ENCODE results near the gene CFAP43.

The CFAP43 gene

GRCh38 chr10:104267721-104268404 lies 35.7 kb upstream of the CFAP43 start:
- TF ChIP-seq GATA2 (IDR thresholded peaks at IDR 0.05; ENCODE audit: low read depth, low read length) (no peak), GATA3 (IDR thresholded peaks at IDR 0.05; ENCODE audit: low read depth, low read length) (no peak)

DNA sequence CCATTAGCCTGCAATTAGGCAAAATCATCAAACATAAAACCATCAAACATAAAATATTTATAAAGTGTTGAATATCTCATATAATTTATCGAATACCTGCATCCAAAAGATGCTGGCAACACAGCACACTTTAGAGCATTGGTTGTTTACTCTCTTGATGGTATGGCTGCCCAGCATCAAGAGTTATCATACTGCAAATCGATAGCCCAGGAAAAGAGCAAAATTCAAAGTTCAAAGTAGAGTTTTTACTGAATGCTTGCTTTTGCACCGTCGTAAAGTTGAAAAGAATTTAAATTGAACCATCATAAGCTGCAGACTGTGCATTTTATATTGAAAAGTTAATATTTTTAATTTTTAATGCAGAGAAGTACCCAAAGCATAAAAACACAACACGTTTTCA lies 32.6 kb upstream of the CFAP43 start:
- no peak for TF ChIP-seq GATA2 (IDR thresholded peaks at IDR 0.05; ENCODE audit: low read depth, low read length)
- TF ChIP-seq GATA3 (IDR thresholded peaks at IDR 0.05; ENCODE audit: low read depth, low read length), result no peak

GRCh38 chr10:104262055-104262454 lies 29.9 kb upstream of the CFAP43 start:
- TF ChIP-seq GATA2 (IDR thresholded peaks at IDR 0.05; ENCODE audit: low read depth, low read length) (no peak), GATA3 (IDR thresholded peaks at IDR 0.05; ENCODE audit: low read depth, low read length) (no peak)

- no peak for TF ChIP-seq GATA2 (IDR thresholded peaks at IDR 0.05; ENCODE audit: low read depth, low read length)
- TF ChIP-seq GATA3 (IDR thresholded peaks at IDR 0.05; ENCODE audit: low read depth, low read length), result no peak
Measured at GRCh38 chr10:104260775-104261115, 28.6 kb upstream of the CFAP43 start.

GRCh38 chr10:104259999-104260774 lies 28.0 kb upstream of the CFAP43 start:
- TF ChIP-seq GATA2 (IDR thresholded peaks at IDR 0.05; ENCODE audit: low read depth, low read length) (no peak), GATA3 (IDR thresholded peaks at IDR 0.05; ENCODE audit: low read depth, low read length) (no peak)

DNA sequence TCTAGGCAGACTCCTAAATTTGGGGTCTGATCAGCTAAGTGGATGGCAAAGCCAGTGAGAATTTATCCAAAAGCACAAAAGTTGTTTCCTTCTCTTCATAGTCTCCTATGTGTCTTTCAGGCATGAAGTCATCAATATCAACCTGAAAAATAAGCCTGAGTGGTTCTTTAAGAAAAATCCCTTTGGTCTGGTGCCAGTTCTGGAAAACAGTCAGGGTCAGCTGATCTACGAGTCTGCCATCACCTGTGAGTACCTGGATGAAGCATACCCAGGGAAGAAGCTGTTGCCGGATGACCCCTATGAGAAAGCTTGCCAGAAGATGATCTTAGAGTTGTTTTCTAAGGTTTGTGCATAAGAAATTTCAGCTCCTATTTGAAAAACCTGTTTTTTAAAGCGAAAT lies 27.3 kb upstream of the CFAP43 start:
- TF ChIP-seq GATA3 (IDR thresholded peaks at IDR 0.05; ENCODE audit: low read depth, low read length) (no peak), GATA2 (IDR thresholded peaks at IDR 0.05; ENCODE audit: low read depth, low read length) (no peak)

GRCh38 chr10:104258209-104258608 lies 26.0 kb upstream of the CFAP43 start:
- no peak for TF ChIP-seq GATA3 (IDR thresholded peaks at IDR 0.05; ENCODE audit: low read depth, low read length)
- no peak for TF ChIP-seq GATA2 (IDR thresholded peaks at IDR 0.05; ENCODE audit: low read depth, low read length)

- no peak for TF ChIP-seq GATA2 (IDR thresholded peaks at IDR 0.05; ENCODE audit: low read depth, low read length)
- TF ChIP-seq GATA3 (IDR thresholded peaks at IDR 0.05; ENCODE audit: low read depth, low read length), result no peak
Measured at GRCh38 chr10:104257235-104257634, 25.1 kb upstream of the CFAP43 start.

DNA sequence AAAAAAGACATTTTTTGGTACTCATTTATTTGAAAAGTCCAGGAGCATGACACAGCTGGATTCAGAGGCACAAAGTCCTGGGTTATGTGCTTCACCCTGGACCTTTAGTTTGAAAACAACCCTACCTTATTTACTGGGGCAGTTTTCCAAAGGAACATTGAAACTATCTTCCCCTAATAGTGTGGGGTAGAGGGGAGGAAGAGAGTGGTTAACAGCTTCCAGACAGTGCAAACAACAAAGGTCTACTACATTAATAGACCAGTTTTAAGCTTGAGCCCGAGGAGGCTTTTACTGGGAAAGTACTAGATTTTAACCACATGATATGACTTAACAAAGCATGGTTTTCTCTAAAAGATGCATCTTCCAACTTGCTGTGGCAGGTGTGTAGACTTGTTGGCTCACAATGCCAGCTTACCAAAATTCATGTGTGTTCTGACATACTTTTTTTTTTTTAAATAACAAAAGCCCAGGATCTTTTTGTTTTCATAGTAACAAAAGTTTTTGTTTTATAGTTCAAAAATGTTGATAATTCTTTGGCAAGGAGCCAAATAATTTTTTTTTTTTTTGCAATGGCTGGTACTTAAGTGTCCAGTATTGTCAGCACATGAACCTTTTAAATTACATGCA lies 24.3 kb upstream of the CFAP43 start:
- no peak for TF ChIP-seq GATA2 (IDR thresholded peaks at IDR 0.05; ENCODE audit: low read depth, low read length)
- TF ChIP-seq GATA3 (IDR thresholded peaks at IDR 0.05; ENCODE audit: low read depth, low read length), result no peak

- no peak for TF ChIP-seq GATA3 (IDR thresholded peaks at IDR 0.05; ENCODE audit: low read depth, low read length)
- TF ChIP-seq GATA2 (IDR thresholded peaks at IDR 0.05; ENCODE audit: low read depth, low read length), result no peak
Measured at GRCh38 chr10:104255311-104255981, 23.3 kb upstream of the CFAP43 start.

DNA sequence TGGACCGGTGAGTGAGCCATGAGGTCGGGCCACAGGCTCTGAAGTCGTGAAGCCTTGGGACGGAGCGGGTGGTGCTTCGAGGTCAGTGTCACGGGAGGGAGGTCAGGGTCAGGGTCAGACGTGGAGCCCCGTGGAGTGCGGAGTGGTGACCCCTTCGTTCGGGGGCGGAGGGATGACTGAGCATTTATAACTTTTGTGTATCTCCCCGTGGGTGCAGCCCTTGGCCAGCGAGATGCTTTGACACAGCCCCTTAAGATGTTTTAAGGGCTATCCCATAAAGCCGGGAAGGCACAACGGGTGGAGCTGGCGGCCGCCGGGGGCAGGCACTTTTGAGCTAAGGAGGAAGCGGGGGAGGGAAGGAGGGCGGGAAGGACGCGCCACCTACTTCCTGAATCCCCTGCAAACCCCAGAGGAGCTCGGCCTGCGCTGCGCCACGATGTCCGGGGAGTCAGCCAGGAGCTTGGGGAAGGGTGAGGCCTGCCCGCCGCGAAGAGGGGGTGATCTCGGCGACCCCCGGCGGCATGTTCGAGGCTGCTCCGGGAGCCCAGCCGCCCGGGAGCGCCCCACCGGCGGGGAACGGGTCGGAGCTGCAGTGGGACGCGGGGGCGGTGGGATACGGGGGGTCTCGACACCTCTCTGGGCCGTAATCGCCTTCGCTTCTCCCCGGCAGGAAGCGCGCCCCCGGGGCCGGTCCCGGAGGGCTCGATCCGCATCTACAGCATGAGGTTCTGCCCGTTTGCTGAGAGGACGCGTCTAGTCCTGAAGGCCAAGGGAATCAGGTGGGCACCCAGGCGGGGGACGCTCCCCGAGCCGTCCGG lies 22.5 kb upstream of the CFAP43 start, which contains the start of gene GSTO1:
Gene GSTO1 (plus strand): TSS at position 400 of the 818 bp plus-strand sequence. CDS start 37 bp downstream, at position 437.
- TF ChIP-seq GATA3 (IDR thresholded peaks at IDR 0.05; ENCODE audit: low read depth, low read length), result no peak

DNA sequence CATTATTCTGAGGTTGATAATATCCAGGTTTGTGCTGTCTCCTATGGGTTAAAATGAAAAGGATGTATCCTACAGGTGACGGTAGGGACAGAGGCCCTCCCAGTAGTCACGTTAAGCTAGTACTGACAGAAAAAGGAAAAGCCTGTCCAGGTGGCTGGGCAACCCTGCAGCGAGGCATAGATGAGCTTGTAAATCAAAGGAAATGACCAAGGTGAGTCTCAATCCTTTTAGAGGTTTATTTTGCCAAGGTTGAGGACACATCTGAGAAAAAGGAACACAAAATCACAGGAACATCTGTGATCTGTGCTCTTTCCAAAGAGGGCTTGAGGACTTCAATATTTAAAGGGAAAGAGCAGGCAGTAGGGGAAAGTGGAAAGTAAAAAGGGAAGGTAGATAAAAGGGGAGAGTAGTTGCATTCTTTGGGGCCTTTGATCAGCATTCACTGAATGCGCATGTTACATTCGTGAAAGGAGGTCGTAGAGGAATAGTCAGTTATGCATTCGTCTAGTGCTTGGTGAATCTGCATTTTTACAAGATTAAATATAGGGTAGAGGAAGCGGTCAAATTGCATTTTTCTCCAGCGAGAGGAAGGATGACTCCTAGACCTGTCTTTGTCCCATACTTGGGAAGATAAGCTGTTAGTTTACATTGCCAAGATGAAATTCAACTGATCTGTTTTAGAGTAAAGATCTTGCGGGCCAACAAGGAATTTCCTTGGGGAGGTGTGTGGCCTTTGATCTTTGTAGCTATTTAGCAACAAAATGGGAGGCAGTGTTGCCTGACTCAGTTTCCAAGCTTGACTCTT lies 21.6 kb upstream of the CFAP43 start:
- TF ChIP-seq GATA3 (IDR thresholded peaks at IDR 0.05; ENCODE audit: low read depth, low read length) (no peak), GATA2 (IDR thresholded peaks at IDR 0.05; ENCODE audit: low read depth, low read length) (no peak)

GRCh38 chr10:104253106-104253505 lies 20.9 kb upstream of the CFAP43 start:
- TF ChIP-seq GATA3 (IDR thresholded peaks at IDR 0.05; ENCODE audit: low read depth, low read length) (no peak), GATA2 (IDR thresholded peaks at IDR 0.05; ENCODE audit: low read depth, low read length) (no peak)
